Activated CD8-positive, alpha-beta memory T cell treated with anti-CD3 and anti-CD28 coated beads, Interleukin-2, amount 50 U/mL, for 1 hour (primary cell): ENCODE data around the gene BOC.

Experiments used
- DNase-seq: peaks from one replicate; pipeline ENCODE4 v3.0.0-alpha.2; 2020; ENCODE audit errors: extremely low read depth

BOC gene

GRCh38 chr3:113269661-113270060 is 58.3 kb downstream of the BOC start:
- no peak for DNase-seq

GRCh38 chr3:113270068-113270467 is 58.7 kb downstream of the BOC start:
- no peak for DNase-seq

- DNase-seq = no peak
Measured at GRCh38 chr3:113270786-113271185, 59.4 kb downstream of the BOC start.

GRCh38 chr3:113271189-113271588 is 59.8 kb downstream of the BOC start:
- DNase-seq = no peak

- DNase-seq = no peak
Measured at GRCh38 chr3:113271594-113272384, 60.4 kb downstream of the BOC start.

- DNase-seq = no peak
Measured at GRCh38 chr3:113272385-113272779, 61.0 kb downstream of the BOC start.

GRCh38 chr3:113273011-113273410 is 61.7 kb downstream of the BOC start:
- no peak for DNase-seq

- DNase-seq = no peak
Measured at GRCh38 chr3:113273604-113274378, 62.4 kb downstream of the BOC start.

GRCh38 chr3:113274425-113275257 is 63.3 kb downstream of the BOC start:
- no peak for DNase-seq

- DNase-seq = no peak
Measured at GRCh38 chr3:113275258-113275556, 63.9 kb downstream of the BOC start.

GRCh38 chr3:113275583-113275928 is 64.2 kb downstream of the BOC start:
- DNase-seq = no peak

- no peak for DNase-seq
Measured at GRCh38 chr3:113275929-113276750, 64.8 kb downstream of the BOC start.

- DNase-seq = no peak
Measured at GRCh38 chr3:113276751-113277080, 65.4 kb downstream of the BOC start.

GRCh38 chr3:113277414-113277813 is 66.1 kb downstream of the BOC start:
- no peak for DNase-seq

- no peak for DNase-seq
Measured at GRCh38 chr3:113277941-113278598, 66.7 kb downstream of the BOC start.

- no peak for DNase-seq
Measured at GRCh38 chr3:113278599-113278955, 67.2 kb downstream of the BOC start.

GRCh38 chr3:113279686-113280085 is 68.3 kb downstream of the BOC start:
- no peak for DNase-seq

- no peak for DNase-seq
Measured at GRCh38 chr3:113283306-113283705, 71.9 kb downstream of the BOC start.

- no peak for DNase-seq
Measured at GRCh38 chr3:113284453-113285050, 73.2 kb downstream of the BOC start.

- no peak for DNase-seq
Measured at GRCh38 chr3:113285226-113285625, 73.9 kb downstream of the BOC start.

- DNase-seq = no peak
Measured at GRCh38 chr3:113285741-113286140, 74.4 kb downstream of the BOC start.
